ENCODE data around the gene GEMIN7. TPM values are rescaled to one million over a fixed set of nuclear protein-coding genes. Genes with fewer than 3 reads are reported as not detected.
"Not testable (repeated sequence)": the region's sequence is repeated elsewhere in the genome, so short reads cannot be mapped to it uniquely, and the experiment has no call there.

The GEMIN7 gene
- total RNA-seq, 3 donors from 2014 or later = 21.3 to 35.1 (median 22.1) TPM

- H3K27me3 ChIP-seq = no peaks in the 10 kb centered on the region
- no peak overlapping the region for H3K4me3 ChIP-seq
- no peak for DNase-seq (ENCODE audit: low spot score in 2 of 2)
- peaks cover 4 to 15% of the 10 kb centered on the region in 2 donors for H3K4me1 ChIP-seq
- TF ChIP-seq CTCF (IDR thresholded peaks at IDR 0.05) (no peak), POLR2A (IDR thresholded peaks at IDR 0.05) (no peak), POLR2AphosphoS5 (IDR thresholded peaks at IDR 0.05) (no peak)
- peak overlapping the region in 1 of 2 donors; percentile 71 for H3K27ac ChIP-seq
- H3K36me3 ChIP-seq = no peaks in the 10 kb centered on the region
- no peaks in the 10 kb centered on the region for H3K9me3 ChIP-seq
- intact Hi-C loops (cut with DNase I; ENCODE audit: low total_unique reads) = loop anchor here (10.0 kb wide), 1 partner anchor 51 kb away; no protein-coding TSS in a partner anchor
Observed at GRCh38 chr19:45115809-45116615, 37.0 kb downstream of the GEMIN7 start.

GRCh38 chr19:45117167-45117594 is 38.1 kb downstream of the GEMIN7 start:
- peaks cover 4 to 15% of the 10 kb centered on the region in 2 donors for H3K4me1 ChIP-seq

GRCh38 chr19:45117671-45118070 is 38.6 kb downstream of the GEMIN7 start:
- Histone ChIP-seq H3K4me3 (peak overlapping the region in 1 of 3 donors; percentile 24), H3K4me1 (peaks cover 4 to 15% of the 10 kb centered on the region in 2 donors), H3K36me3 (no peaks in the 10 kb centered on the region), H3K9me3 (no peaks in the 10 kb centered on the region), H3K27me3 (no peaks in the 10 kb centered on the region), H3K27ac (peak overlapping the region; percentile 61 to 67)
- peak in 1 of 2 donors; percentile 77 for DNase-seq (ENCODE audit: low spot score in 2 of 2)
- intact Hi-C loops (cut with DNase I; ENCODE audit: low total_unique reads) = loop anchor here (10.0 kb wide), 1 partner anchor 53 kb away; no protein-coding TSS in a partner anchor
- no peak for TF ChIP-seq POLR2AphosphoS5 (IDR thresholded peaks at IDR 0.05)
- no peak for TF ChIP-seq CTCF (IDR thresholded peaks at IDR 0.05)
- TF ChIP-seq POLR2A (IDR thresholded peaks at IDR 0.05) = no peak

More at GRCh38 chr19:45117167-45117594, 38.1 kb downstream of the GEMIN7 start:
- DNase-seq (ENCODE audit: low spot score in 2 of 2) = no peak
- Histone ChIP-seq H3K27ac (peak overlapping the region; percentile 61 to 67), H3K36me3 (no peaks in the 10 kb centered on the region), H3K9me3 (no peaks in the 10 kb centered on the region), H3K27me3 (no peaks in the 10 kb centered on the region), H3K4me3 (peak overlapping the region in 1 of 3 donors; percentile 24)
- TF ChIP-seq POLR2A (IDR thresholded peaks at IDR 0.05) (no peak), POLR2AphosphoS5 (IDR thresholded peaks at IDR 0.05) (no peak), CTCF (IDR thresholded peaks at IDR 0.05) (no peak)
- intact Hi-C loops (cut with DNase I; ENCODE audit: low total_unique reads) = loop anchor here (10.0 kb wide), 1 partner anchor 52 kb away; no protein-coding TSS in a partner anchor

- Histone ChIP-seq H3K27me3 (no peaks in the 10 kb centered on the region), H3K36me3 (no peaks in the 10 kb centered on the region), H3K9me3 (no peaks in the 10 kb centered on the region), H3K4me3 (no peak overlapping the region), H3K27ac (peak overlapping the region; percentile 61 to 67), H3K4me1 (peaks cover 4 to 19% of the 10 kb centered on the region in 2 donors)
- intact Hi-C loops (cut with DNase I; ENCODE audit: low total_unique reads) = loop anchor here (10.0 kb wide), 1 partner anchor 53 kb away; no protein-coding TSS in a partner anchor
- no peak for TF ChIP-seq POLR2A (IDR thresholded peaks at IDR 0.05)
- no peak for DNase-seq (ENCODE audit: low spot score in 2 of 2)
Observed at GRCh38 chr19:45118106-45118505, 39.0 kb downstream of the GEMIN7 start.

- DNase-seq (ENCODE audit: low spot score in 2 of 2) = not testable (repeated sequence)
- intact Hi-C loops (cut with DNase I; ENCODE audit: low total_unique reads) = loop anchor here (10.0 kb wide), 1 partner anchor 54 kb away; no protein-coding TSS in a partner anchor
- peaks cover 4 to 22% of the 10 kb centered on the region in 2 donors for H3K4me1 ChIP-seq
Observed at GRCh38 chr19:45118591-45119355, 39.7 kb downstream of the GEMIN7 start.

More at GRCh38 chr19:45118591-45119355, 39.7 kb downstream of the GEMIN7 start:
- not testable (repeated sequence) for H3K4me3 ChIP-seq, H3K9me3 ChIP-seq, H3K27me3 ChIP-seq, H3K36me3 ChIP-seq
- H3K27ac ChIP-seq = peak overlapping the region; percentile 61 to 67

Measured in breast epithelium (tissue), 4 donors.